NCI-H2081 treated with DMSO at 0.1 percent for 48 hours (cell line): ENCODE measurements around the gene GNG13.
A peak's percentile ranks its signal among the peaks of the same experiment; 100 is the strongest.

Experiments used
- DNase-seq: peaks from one replicate; lab custom pipeline; 2025; lab: John Stamatoyannopoulos, UW

The GNG13 gene

DNA sequence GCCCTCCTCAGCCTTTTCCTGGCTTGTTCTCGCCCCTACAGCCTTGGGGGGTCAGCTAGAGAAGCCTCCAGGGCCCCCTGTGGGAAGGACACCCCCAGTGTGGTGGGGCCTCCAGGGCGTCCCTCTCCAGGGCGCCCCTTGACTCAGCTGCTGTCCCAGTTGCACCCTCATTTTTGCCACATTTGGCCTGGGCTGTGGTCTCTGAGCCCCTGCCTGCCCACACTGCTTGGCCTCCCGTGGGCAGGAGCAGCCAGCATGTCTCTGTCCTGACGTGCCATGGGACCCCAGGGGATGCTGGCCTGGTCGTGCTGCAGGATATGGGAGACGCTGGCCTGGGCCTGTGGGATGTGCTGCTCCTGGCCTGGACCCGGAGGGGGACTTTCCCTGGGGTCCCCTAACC lies 7.1 kb downstream of the GNG13 start:
- no peak for DNase-seq

DNA sequence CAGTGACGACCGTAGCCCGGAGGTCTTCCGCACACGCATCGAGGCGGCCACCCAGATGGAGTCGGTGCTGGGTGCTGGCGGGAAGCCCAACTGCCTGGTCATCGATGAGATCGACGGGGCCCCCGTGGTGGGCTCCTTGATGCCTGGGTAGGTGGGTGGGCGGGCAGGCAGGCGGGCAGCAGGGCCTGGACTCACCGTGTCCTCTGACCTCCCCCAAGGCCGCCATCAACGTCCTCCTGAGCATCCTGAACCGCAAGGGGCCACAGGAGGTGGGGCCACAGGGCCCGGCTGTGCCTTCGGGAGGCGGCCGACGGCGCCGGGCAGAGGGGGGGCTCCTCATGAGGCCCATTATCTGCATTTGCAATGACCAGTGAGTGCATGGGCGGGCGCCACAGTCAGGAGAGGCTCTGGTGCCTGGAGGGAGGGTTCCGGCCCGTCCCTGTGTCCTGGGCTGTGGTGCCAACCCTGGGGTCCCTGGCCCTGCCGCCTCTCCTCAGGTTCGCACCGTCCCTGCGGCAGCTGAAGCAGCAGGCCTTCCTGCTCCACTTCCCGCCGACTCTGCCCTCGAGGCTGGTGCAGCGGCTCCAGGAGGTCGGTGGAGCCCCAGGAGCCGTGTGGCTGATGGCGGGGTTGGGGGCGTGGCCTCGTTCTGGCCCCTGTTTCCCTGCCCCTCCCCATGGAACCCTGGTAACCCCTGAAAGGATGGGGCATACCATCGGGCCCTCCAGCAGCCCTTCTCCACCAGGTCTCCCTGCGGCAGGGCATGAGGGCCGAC lies 8.1 kb downstream of the GNG13 start:
- DNase-seq: no peak

DNA sequence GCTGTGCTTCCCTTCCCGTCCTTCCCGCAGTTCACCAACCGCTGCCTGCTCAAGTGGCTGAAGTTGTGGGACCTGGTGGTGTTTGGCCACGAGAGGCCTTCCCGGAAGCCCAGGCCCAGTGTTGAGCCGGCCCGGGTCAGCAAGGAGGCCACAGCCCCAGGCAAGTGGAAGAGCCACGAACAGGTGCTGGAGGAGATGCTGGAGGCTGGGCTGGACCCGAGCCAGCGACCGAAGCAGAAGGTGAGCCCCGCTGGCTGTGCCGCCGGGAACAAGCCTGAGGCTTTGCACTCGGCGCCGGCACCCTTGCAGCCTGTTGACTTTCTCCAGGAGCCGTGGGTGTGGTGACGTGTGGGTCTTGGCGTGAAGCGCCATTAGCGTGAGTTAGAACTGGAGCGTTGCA lies 9.4 kb downstream of the GNG13 start:
- DNase-seq: no peak

DNA sequence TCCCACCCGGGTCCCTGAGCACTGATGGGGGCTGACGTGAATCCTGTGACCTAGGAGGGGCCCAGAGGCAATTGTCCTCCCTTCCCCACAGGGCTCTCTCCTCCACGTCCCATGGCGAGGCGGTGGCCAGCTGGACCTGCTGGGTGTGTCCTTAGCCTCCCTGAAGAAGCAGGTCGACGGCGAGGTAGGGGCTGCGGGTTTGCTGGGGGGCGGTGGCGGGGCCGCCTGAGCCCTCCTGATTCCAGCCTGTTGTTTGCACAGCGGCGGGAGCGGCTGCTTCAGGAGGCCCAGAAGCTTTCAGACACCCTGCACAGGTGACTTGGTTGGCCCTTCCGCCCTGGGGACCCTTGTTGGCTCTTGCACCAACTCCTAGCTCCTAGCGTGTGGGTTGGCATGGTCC lies 10.4 kb downstream of the GNG13 start:
- no peak for DNase-seq

DNA sequence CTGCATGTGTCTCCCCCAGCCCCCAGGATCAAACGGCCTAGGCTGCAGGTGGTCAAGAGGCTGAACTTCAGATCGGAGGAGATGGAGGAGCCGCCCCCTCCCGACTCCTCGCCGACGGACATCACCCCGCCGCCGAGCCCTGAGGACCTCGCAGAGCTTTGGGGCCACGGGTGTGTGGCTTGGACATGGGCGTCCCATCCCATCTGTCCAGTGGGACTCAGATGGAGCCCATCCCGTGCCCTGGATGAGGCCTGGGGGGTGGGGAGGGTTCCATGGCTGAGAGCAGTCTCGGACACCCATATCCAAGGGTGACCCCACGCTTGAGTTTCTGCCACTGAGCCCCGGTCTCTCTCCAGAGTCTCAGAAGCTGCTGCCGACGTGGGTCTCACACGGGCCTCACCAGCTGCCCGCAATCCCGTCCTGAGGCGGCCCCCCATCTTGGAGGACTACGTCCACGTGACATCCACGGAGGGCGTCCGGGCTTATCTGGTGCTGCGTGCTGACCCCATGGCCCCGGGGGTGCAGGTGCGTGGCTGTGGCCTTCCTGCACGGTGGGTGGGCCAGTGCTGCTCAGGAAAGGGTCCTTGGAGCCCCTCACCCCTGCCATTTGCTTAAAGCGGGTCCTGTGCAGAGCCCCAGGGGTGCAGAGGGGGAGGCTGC lies 11.2 kb downstream of the GNG13 start:
- no peak for DNase-seq

DNA sequence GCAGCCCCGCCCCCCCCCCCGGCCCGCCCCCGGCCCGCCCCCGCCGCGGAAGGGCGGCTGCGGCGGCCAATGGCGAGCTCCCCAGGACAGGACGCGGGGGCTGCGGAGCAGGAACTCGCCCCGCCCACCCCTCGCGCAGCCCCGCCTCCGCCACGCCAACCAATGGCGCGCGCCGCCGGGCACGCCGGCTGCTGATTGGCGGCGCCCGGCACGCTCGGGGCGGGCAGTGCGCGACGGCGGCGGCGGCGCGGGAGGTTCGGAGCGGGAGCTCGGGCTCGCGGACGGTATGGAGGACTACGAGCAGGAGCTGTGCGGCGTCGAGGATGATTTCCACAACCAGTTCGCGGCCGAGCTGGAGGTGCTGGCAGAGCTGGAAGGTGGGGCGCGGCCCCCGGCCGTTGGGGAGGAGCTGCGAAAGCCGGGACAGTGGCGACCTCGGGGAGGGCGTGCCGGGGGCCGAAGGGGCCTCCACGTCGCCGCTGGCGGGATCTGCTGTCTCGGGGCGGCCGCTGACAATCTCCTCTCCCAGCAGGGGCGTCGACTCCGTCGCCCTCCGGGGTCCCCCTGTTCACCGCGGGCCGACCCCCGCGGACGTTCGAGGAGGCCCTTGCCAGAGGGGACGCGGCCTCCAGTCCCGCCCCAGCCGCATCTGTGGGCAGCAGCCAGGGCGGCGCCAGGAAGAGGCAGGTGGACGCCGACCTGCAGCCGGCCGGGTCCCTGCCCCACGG lies 12.0 kb downstream of the GNG13 start, which contains the start of gene CHTF18:
TSS of gene CHTF18 (plus strand) at position 222 of the 728 bp plus-strand sequence. CDS start at position 287, 65 bp downstream.
- peak; percentile 40 for DNase-seq

DNA sequence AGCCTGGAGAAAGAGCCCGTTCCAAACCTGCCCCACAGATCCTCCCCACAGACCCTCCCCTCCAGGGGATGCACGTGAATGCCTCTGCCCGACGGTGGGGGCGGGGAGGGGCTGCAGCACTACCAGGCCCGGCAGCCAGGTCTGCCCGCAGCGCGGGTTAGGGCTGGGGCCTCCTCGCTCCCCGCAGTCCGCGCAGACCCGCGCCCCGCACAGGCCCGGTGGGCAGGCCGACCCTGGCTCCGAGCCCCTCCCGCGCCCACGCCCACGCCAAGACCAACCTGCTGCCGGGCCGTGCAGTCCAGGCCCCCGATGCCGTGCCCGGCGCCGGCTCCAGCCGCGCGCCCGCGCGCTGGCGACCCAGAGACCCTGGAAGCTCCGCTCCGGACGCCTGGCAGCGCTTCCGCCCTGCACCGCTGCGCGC lies 12.5 kb downstream of the GNG13 start, which contains the start of gene RPUSD1:
TSS of gene RPUSD1 (minus strand) at position 404 of the 421 bp plus-strand sequence. CDS start 644 bp downstream, outside the sequence.
- DNase-seq: no peak

DNA sequence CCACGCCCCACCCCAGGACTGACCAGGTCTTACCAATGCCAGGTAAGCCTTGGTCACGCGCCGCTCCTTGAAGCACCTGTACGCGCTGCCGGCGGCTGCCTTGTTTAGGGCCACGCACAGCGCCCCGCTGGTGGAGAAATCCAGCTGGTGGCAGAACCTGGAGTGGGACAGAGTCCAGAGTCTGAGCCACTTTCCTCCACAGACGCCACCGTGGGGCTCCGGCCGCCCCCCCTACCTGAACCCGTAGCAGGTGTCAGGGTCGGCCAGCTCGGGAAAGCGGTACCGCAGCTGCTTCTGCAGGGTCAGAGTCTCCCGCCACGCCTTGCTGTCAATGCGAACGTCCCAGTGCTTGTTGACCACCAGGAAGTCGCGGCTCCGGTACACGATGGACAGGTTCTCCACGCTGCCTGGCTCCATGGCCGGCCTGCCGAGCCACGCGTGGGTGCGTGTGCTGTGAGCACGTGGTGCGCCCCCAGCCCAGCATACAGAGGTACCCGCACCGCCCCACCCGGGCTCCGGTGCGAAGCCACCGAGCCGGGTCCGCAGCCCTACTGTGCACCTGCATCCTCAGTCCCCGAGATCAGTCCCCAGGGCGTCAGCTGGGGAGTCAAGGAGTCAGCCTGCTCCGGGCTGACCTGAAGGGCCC lies 13.1 kb downstream of the GNG13 start:
- no peak for DNase-seq

DNA sequence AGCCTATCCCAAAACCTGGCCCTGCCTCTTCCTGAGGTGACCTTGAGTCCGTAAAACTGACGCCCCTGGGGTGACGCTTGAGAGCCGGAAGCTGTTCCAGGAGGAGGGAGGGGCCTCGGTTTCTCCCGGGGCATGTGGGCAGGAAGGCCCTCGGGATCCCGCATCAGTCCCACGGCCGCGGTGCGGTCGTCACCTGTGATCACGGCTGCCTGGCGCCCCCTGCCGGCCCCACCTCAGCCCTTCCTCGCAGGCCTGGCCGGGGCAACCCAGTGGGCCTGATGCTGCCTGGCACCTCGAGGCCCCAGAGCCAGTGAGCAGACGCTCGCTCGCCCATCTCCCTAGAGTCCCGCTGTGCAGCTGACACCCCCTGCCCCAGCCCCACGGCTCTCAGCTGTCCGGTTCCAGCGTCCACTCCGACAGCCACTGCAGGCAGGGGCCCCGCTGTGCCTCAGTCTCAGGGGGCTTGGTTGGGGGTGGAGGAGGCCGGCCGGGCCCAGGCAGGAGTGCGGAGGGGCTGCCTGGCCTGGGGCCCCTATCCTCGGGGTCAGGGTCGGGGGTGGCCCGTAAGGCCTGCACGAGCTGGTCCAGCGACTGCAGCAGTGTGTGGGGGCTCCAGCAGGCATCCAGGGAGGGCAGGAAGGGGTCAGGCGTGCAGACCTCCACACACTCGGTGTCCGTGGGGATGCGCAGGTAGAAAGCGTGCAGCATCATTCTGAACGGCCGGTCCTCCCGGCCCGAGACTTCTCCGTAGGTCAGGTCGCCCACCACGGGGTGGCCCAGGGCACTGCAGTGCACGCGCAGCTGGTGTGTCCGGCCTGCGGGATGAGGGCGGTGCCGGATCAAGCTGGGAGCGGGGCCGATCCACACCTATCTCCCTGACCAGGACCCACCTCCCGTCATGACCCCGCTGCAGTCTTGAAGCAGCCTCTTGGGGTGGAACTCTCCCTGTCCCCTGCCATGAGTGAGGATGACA lies 14.7 kb downstream of the GNG13 start:
- DNase-seq: no peak

DNA sequence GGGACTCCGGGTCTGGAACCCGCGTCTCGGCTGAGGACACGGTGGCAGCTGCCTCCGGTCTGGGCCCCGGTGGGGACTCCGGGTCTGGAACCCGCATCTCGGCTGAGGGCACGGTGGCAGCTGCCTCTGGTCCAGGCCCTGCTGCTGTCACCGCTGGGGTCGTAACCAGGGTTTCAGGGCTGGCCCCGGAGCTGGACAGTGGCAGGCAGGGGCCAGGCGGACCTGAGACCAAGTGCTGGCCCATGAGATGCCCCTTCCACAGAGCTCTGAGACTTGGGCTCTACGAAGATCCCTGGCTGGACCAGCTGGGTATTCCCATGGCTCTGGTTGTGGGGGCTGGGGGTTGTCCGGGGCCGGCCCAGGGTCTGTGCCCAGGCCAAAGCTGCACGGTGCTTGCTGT lies 16.1 kb downstream of the GNG13 start:
- DNase-seq: no peak

DNA sequence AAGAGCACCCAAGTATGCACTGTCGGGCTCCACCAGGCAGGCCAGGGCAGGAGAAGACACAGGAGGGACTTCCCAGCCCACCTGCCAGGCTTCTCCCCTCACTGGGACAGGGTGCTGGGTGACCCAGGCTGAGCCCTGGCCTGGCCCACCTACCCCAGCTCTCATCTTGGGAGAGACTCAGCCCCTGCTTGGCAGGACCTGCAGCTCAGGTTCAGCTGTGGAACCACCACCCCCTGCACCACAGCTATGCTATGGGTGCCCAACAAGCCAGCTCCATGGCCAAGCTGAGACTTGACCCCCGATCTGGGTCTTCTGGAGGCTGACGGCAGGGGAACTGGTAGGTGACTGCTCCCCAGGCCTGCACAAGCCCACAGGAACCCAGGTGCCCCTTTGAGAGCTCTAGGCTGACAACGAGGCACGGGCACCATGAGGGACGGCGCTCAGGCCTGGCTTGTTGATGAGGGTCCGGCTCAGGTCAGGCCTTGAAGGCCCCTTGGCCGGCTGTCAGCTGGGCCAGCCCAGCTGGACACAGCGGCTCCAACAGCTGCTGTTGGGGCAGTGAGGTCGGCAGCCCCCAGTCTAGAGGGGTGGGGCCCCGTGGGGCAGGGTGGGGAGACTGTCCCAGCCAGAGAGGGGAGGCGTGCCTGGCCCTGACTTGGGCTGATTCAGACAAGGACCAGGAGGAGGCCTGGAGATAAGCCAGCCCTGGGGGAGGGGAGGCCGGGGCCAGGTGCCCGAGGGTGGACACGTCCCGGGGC lies 17.0 kb downstream of the GNG13 start:
- no peak for DNase-seq

DNA sequence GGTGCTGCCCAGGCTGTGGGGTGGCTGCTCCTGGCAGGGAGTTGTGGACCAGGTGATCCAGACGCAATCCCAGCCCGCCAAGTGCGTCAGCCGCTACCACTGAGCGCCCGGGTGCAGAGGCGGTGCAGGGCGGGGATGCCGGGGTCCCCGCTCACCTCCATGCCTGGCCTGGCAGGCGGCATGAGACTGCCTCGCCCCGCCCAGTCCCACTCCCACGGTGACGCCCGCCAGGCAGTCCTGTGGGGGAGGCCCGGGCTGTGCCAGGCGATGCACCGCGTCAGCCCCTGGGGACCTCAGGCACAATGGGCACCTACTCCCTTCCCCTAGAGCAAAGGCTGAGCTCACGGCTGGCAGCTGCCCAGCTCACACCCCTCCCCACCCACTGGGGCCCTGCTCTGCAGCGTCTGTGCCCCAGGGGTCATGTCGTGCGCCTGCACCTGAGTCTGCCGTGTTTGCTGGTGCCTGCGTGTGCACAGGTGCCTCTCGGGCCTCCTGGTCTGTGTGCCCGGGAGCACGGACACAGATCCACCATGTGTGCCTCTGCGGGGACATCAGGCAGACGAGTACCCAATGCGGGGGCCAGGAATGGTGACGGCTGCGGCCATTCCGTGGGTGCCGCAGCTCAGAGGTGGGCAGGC lies 17.6 kb downstream of the GNG13 start:
- no peak for DNase-seq

DNA sequence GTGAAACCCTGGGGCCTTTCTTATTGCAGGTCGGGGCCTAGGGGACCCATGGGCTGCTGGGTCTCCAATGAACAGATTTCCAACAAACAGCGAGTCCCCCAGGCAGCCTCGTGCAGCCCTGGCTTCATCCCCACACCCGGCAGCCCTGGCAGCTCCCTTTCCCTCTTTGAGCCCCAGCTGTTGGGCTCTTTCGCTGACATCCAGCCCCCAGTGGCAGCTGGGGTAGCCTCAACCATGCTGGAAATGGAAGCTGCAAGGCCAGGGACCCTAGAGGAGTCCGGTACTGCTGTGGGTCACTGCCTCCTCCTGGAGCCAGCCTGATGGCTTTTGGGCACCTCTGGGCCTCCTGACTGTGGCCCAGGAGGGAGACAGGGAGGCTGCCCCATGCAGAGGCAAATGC lies 18.3 kb downstream of the GNG13 start:
- DNase-seq: no peak

DNA sequence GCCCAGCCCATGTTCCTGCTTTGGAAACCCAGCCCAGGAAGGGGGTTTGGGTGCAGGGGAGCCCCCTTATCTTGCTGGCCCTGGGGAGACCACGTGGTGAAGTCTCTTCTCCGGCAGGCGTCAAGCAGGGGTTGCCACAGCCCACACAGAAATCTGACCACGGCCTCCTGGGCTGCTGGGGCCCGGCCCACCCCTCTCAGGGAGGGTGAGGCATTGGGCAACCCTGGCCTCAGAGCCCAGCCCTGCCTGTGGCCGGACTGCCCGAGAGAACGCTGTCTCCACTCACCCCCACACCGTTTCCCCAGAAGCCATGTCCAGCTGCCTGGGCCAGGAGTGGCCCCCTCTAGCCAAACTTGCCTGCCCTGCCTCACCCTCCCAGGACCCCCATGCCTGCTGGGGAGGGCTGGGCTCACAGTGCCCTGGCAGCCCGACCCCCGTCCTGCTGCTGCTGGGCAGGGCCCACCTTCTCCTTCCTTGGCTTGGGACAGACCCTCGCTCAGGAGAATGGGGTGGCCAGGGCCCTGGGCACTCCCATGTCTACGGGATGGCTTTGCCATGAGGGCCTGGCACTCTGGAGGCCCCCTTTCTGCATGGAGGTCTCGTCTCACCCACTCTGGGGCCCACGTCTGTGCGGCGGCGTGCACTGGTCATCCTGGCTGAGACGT lies 19.1 kb downstream of the GNG13 start:
- DNase-seq: no peak

DNA sequence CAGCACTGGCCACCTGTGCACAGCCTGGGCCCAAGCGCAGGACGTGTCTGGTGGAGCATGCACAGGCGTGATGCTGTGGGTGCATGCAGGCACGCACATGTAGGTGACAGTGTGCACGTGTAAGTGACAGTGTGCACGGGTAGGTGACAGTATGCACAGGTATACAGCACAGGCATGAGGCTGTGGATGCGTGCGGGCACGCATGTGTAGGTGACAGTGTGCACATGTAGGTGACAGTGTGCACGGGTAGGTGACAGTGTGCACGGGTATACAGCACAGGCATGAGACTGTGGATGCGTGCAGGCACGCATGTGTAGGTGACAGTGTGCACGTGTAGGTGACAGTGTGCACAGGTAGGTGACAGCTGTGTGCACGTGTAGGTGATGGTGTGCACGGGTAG lies 20.2 kb downstream of the GNG13 start:
- DNase-seq: no peak

DNA sequence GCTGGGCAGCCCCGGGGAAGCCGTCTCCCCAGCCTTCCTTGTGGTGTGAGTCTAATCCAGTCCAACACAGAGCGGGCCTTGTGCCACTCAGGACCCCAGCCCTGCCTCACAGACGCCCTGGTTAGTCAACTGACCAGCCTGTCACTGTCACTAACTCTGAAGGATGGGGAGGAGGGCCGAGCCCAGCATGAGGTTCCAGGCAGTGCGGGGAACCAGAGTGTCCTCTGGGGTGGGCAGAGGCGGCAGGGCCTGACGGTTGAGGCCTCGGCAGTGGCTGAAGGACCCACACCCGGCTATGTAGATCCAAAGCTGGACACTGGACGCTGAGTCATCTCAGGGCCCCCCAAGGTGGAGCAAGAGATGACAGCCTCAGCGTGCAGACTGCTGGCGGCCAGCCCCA lies 21.0 kb downstream of the GNG13 start:
- no peak for DNase-seq

DNA sequence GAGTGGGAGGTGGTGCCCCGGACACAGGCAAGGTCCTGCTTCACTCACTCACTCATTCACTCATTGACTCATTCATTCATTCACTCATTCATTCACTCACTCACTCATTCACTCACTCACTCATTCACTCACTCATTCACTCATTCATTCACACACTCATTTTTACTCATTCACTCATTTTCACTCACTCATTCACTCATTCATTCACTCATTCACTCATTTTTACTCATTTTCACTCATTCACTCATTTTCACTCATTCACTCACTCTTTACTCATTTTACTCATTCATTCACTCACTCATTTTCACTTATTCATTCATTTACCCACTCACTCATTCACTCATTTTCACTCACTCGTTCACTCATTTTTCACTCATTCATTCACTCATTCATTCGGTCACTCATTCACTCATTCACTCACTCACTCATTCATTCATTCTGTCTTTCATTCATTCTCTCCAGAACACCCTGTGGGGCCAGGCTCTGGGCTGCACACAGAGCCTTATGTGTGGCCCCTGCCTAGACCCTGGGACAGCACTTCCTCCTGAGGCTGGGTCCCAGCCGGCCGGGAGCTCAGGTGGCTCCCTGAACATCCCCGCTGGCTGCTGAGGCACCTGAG lies 21.5 kb downstream of the GNG13 start:
- DNase-seq: no peak

DNA sequence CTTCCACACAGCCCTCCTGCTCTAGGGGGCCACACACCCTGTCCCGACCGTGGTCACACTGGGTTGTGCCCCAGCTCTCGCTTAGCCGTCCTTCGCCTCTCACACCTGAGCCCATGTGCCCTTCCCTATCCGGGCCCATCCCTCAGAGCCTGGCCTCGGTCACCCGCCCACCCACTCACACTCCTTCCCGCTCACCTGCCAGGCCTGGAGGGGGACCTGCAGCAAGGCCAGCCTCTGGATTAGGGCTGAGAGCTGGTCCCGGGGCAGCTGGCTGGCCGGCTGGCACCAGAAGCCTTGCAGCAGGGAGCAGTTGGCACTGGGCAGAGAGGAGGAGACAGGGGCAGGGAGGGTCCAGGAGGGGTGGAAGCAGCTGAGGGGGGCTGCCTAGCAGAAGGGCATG lies 22.1 kb downstream of the GNG13 start:
- DNase-seq: no peak

DNA sequence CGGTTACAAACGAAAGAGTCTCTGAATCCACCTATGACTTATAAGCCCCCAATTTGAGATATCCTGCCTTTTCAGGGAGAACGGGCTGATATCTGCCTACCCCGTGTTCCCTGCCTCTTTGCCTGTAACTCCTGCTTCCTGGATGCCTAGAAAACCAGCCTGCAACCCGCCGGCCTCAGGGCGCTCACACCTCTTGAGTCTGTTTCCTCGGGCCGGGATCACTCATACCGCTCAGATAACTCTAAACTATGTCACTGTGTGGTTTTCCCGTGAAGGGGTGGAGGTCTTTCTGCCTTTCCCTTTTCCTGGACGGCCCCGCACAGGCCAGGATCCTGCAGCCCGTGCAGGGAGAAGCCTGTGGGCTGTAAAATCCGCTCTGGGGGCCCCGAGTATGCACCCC lies 22.7 kb downstream of the GNG13 start:
- no peak for DNase-seq
